Progenitor cell of endocrine pancreas (in vitro differentiated cells): ENCODE measurements around the gene NCEH1. TPM values are rescaled to one million over a fixed set of nuclear protein-coding genes. Genes with fewer than 3 reads are reported as not detected.

Source experiments
- DNase-seq: peaks from one replicate; pipeline ENCODE4 v3.0.0; 2021; ENCODE audit warnings: low spot score; ENCODE audit not compliant: unreplicated experiment
- H3K27ac Mint-ChIP-seq: 2 replicates; pipeline ENCODE4 v1.8.0; 2021; ENCODE audit warnings: mild to moderate bottlenecking, moderate library complexity, mixed read lengths
- H3K27me3 Mint-ChIP-seq: 2 replicates; pipeline ENCODE4 v1.8.0; 2021; ENCODE audit warnings: mixed read lengths
- H3K36me3 Mint-ChIP-seq: 2 replicates; pipeline ENCODE4 v1.8.0; 2022; ENCODE audit warnings: mixed read lengths; ENCODE audit not compliant: insufficient read depth
- H3K4me1 Mint-ChIP-seq: 2 replicates; pipeline ENCODE4 v1.8.0; 2021; ENCODE audit warnings: low read depth, mixed read lengths
- H3K4me3 Mint-ChIP-seq: 2 replicates; pipeline ENCODE4 v1.8.0; 2021; ENCODE audit warnings: low read depth, mild to moderate bottlenecking, moderate library complexity, mixed read lengths
- H3K9me3 Mint-ChIP-seq: 2 replicates; pipeline ENCODE4 v1.8.0; 2021; ENCODE audit warnings: low read depth, mixed read lengths
- CTCF ChIP-seq: fragments of 200-600 bp; sonication (generic); IDR thresholded peaks from one replicate; pipeline ENCODE4 v1.5.0; 2021; ENCODE audit warnings: antibody characterized with exemption, mild to moderate bottlenecking; ENCODE audit not compliant: unreplicated experiment
- total RNA-seq: library from RNA; stranded (reverse); gene quantifications from 2 replicates; pipeline ENCODE4 v1.2.1, GENCODE V29; 2021

Gene NCEH1
- total RNA-seq, 1 donor from 2014 or later: 2.5 TPM

DNA sequence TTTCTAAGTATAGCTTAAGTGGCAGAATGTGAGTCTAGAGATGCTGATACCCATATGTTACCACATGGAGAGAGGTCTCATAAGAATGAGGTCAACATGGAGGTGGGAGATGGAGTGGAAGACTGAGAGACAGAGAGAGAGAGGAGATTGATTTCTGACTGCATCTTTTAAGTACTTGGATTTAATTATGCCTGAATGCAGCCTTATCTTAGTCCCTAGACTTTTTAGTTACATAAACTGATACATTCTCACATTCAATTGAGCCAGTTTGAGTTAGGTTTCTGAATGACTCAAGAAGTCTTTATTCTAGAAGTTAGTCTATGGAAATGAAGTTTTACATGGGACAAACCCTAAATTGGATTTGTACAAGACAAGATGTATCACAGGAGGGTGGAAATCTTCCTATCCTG is 129.1 kb downstream of the NCEH1 start:
- Mint-ChIP-seq H3K4me3 (no peak overlapping the region), H3K27ac (no peak overlapping the region), H3K4me1 (no peaks in the 10 kb centered on the region), H3K36me3 (no peaks in the 10 kb centered on the region), H3K27me3 (no peaks in the 10 kb centered on the region), H3K9me3 (peaks cover 8% of the 10 kb centered on the region)
- no peak for DNase-seq
- TF ChIP-seq CTCF: no peak

DNA sequence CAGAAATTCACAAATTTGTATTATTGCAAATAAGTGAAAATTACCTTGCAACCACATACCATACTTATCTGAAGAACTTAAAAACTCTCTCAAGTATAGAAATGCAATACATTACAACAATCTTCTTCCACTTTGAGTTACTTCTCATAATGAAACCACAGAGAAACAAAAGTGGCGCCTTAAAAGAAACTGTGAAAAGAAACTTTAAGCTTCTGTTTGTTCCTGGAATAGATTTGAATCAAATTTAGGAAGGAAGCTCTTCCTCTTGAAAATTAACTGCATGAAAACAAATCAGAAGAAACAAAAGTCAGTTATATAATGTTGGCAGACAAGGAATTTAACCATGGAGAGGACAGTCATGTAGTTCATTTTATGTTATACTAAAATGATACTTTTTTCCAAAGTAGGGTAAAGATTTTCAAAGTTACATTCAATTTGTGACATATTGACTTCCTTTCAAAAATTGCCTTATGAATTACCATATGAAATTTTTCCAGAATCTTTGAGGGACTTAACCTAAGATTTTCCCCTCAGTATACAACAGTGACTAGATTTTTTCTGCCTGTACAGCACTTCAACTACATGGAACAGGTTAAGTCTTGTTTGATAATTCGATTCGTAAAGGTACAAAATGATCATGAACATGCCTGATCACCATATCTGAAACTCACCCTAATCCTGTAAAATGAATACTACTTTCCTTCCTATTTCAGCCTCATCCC is 130.0 kb downstream of the NCEH1 start:
- Mint-ChIP-seq H3K27ac (no peak overlapping the region), H3K4me1 (no peaks in the 10 kb centered on the region), H3K4me3 (no peak overlapping the region), H3K36me3 (no peaks in the 10 kb centered on the region), H3K9me3 (peaks cover 10% of the 10 kb centered on the region), H3K27me3 (no peaks in the 10 kb centered on the region)
- TF ChIP-seq CTCF: no peak
- no peak for DNase-seq

Other genes with a start within 250 kb of the NCEH1 start
- gene TNFSF10, start 187.6 kb downstream of the NCEH1 start, total RNA-seq: 0.36 and 0.72 TPM in 2 replicates
- gene ECT2, start 39.7 kb upstream of the NCEH1 start, total RNA-seq: 38.1 and 45.4 TPM in 2 replicates